Measurements from ENCODE around the gene SKP1.

GRCh38 chr5:134100283-134101091 is 76.3 kb downstream of the SKP1 start:
- TF ChIP-seq POLR2A (IDR thresholded peaks at IDR 0.05; ENCODE audit: low read depth, low read length) (peak; percentile 43), POU2F2 (IDR thresholded peaks at IDR 0.05; ENCODE audit: low read depth, low read length) (peak; percentile 91)

All from GM12891 (cell line).